Prostate gland (tissue), 2 donors: ENCODE measurements around the gene SCIMP.

Experiments
- POLR2A ChIP-seq: fragments of 450-650 bp; IDR thresholded peaks from one replicate; pipeline ENCODE4 v1.6.1; 2016; ENCODE audit warnings: antibody characterized with exemption, mild to moderate bottlenecking
- POLR2AphosphoS5 ChIP-seq: sonication (generic); formaldehyde crosslinking; IDR thresholded peaks from one replicate; pipeline ENCODE4 v1.6.1; 2017; ENCODE audit warnings: antibody characterized with exemption
- TF ChIP-seq, protein P1 (sequence below), 4 experiments: fragments of 200-600 bp in 2 of 4; fragments of 450-650 bp in 2 of 4; sonication (generic) in 2 of 4; IDR thresholded peaks; 1 replicate in 3 of 4; 2 replicates in 1 of 4; pipeline ENCODE4 v1.5.1; 2016 to 2019; ENCODE audit warnings: antibody characterized with exemption in 4 of 4, mild to moderate bottlenecking in 2 of 4, moderate library complexity in 2 of 4

DNA sequence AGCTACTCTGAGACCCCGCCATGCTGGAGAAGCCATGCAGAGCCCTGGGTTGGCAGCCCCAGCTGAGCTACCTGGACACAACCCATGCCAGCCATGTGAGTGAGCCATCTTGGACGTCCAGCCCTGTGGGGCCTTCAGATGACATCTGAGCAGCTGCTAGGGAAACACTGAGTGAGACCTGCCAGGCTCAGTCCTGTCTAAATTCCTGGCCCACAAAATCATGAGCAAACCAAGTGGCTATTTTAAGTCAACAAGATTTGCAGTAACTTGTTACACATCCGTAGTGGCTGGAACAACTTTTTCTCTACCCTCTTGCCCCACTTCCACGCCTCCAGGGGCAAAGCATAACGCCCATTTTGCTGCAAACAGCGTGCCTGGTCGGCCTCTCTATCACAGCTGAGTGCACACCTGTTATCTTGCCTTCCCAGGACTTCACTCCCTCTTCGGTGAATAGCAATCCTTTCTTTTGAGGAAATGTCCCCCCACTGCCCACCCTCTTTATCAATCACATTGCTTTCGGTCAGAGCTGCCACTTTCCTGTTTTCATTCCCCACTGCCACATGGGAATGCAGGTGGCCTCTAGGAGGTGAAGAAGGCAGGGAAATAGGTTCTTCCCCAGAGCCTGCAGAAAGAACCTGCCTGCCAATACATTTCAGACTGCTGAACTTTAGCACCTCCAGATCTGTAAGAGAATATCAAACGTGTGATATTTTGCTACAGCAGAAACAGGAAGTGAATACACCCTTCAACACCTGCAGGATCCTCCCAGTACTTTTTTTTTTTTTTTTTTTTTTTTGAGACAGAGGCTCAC, 7.4 kb upstream of the SCIMP start:
- TF ChIP-seq, protein P1, sequence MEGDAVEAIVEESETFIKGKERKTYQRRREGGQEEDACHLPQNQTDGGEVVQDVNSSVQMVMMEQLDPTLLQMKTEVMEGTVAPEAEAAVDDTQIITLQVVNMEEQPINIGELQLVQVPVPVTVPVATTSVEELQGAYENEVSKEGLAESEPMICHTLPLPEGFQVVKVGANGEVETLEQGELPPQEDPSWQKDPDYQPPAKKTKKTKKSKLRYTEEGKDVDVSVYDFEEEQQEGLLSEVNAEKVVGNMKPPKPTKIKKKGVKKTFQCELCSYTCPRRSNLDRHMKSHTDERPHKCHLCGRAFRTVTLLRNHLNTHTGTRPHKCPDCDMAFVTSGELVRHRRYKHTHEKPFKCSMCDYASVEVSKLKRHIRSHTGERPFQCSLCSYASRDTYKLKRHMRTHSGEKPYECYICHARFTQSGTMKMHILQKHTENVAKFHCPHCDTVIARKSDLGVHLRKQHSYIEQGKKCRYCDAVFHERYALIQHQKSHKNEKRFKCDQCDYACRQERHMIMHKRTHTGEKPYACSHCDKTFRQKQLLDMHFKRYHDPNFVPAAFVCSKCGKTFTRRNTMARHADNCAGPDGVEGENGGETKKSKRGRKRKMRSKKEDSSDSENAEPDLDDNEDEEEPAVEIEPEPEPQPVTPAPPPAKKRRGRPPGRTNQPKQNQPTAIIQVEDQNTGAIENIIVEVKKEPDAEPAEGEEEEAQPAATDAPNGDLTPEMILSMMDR (IDR thresholded peaks at IDR 0.05): no peak
- TF ChIP-seq POLR2AphosphoS5 (no peak), POLR2A (no peak)
